Glutamatergic neuron (in vitro differentiated cells): ENCODE data around the gene ZNF12. TPM values are rescaled to one million over a fixed set of nuclear protein-coding genes. Genes with fewer than 3 reads are reported as not detected.

Experiments used
- DNase-seq: peaks from one replicate; pipeline ENCODE4 v3.0.0; 2022
- H3K27ac Mint-ChIP-seq: one replicate; pipeline ENCODE4 v1.8.0; 2020; ENCODE audit warnings: mild to moderate bottlenecking, mixed read lengths, inconsistent platforms; ENCODE audit not compliant: unreplicated experiment
- H3K27me3 Mint-ChIP-seq: one replicate; pipeline ENCODE4 v1.8.0; 2020; ENCODE audit warnings: mild to moderate bottlenecking, moderate library complexity, mixed read lengths, inconsistent platforms; ENCODE audit not compliant: unreplicated experiment
- H3K36me3 Mint-ChIP-seq: one replicate; pipeline ENCODE4 v1.8.0; 2020; ENCODE audit warnings: mild to moderate bottlenecking, mixed read lengths, inconsistent platforms; ENCODE audit not compliant: unreplicated experiment
- H3K4me1 Mint-ChIP-seq: one replicate; pipeline ENCODE4 v1.8.0; 2020; ENCODE audit warnings: mild to moderate bottlenecking, low read depth, mixed read lengths, inconsistent platforms; ENCODE audit not compliant: unreplicated experiment
- H3K4me3 Mint-ChIP-seq: one replicate; pipeline ENCODE4 v1.8.0; 2020; ENCODE audit warnings: mild to moderate bottlenecking, mixed read lengths, inconsistent platforms; ENCODE audit not compliant: unreplicated experiment
- H3K9me3 Mint-ChIP-seq: one replicate; pipeline ENCODE4 v1.8.0; 2020; ENCODE audit warnings: mild to moderate bottlenecking, moderate library complexity, mixed read lengths, inconsistent platforms; ENCODE audit not compliant: unreplicated experiment
- CTCF ChIP-seq: fragments of 200-600 bp; sonication (generic); IDR thresholded peaks from one replicate; pipeline ENCODE4 v1.5.0; 2021; ENCODE audit not compliant: partially characterized antibody, unreplicated experiment
- total RNA-seq: library from RNA; stranded (reverse); fragmentation: NEBNext Ultra II Directional; extraction: Animal tissue kit (Norgen Biotek cat#: 25700); gene quantifications from one replicate; pipeline ENCODE4 v1.2.1, GENCODE V29; 2021; ENCODE audit not compliant: unreplicated experiment

Gene ZNF12
- total RNA-seq, 1 donor from 2014 or later: 19.6 TPM

- no peak for TF ChIP-seq CTCF
- Mint-ChIP-seq H3K4me1 (peaks cover 3% of the 10 kb centered on the region), H3K36me3 (no peaks in the 10 kb centered on the region), H3K4me3 (no peak overlapping the region), H3K9me3 (peaks cover 1% of the 10 kb centered on the region), H3K27me3 (peaks cover 8% of the 10 kb centered on the region), H3K27ac (no peak overlapping the region)
- no peak for DNase-seq
These were observed 62.0 kb downstream of the ZNF12 start for GRCh38 chr7:6644728-6645127.

- Mint-ChIP-seq H3K4me3 (no peak overlapping the region), H3K9me3 (peaks cover 1% of the 10 kb centered on the region), H3K4me1 (peaks cover 3% of the 10 kb centered on the region), H3K27me3 (peaks cover 12% of the 10 kb centered on the region), H3K36me3 (no peaks in the 10 kb centered on the region), H3K27ac (no peak overlapping the region)
- DNase-seq: no peak
- no peak for TF ChIP-seq CTCF
These were observed 62.7 kb downstream of the ZNF12 start for GRCh38 chr7:6643915-6644625.

- Mint-ChIP-seq H3K9me3 (peaks cover 4% of the 10 kb centered on the region), H3K4me3 (no peak overlapping the region)
- no peak for TF ChIP-seq CTCF
These were observed 63.7 kb downstream of the ZNF12 start for GRCh38 chr7:6642861-6643640.

GRCh38 chr7:6642239-6642839 lies 64.4 kb downstream of the ZNF12 start:
- Mint-ChIP-seq H3K9me3 (peaks cover 4% of the 10 kb centered on the region), H3K4me1 (peaks cover 5% of the 10 kb centered on the region), H3K27me3 (peaks cover 19% of the 10 kb centered on the region), H3K27ac (no peak overlapping the region), H3K36me3 (no peaks in the 10 kb centered on the region), H3K4me3 (no peak overlapping the region)
- TF ChIP-seq CTCF: no peak
- no peak for DNase-seq

More at GRCh38 chr7:6642861-6643640, 63.7 kb downstream of the ZNF12 start:
- DNase-seq: no peak
- Mint-ChIP-seq H3K36me3 (no peaks in the 10 kb centered on the region), H3K27ac (no peak overlapping the region), H3K4me1 (peaks cover 5% of the 10 kb centered on the region), H3K27me3 (peaks cover 19% of the 10 kb centered on the region)
